H1 (cell line): ENCODE results near the gene RNF113B. TPM values are rescaled to one million over a fixed set of nuclear protein-coding genes. Genes with fewer than 3 reads are reported as not detected.

ENCODE experiments used
- CTCF ChIA-PET: fragments of 300-600 bp; sonication (Branson Sonifier 250); formaldehyde crosslinking; loops from one replicate; lab custom pipeline; 2021; ENCODE audit not compliant: partially characterized antibody; lab: Charles Lee
- POLR2A ChIA-PET: fragments of 300-600 bp; sonication (Branson Sonifier 250); formaldehyde crosslinking; loops from one replicate; lab custom pipeline; 2021; ENCODE audit warnings: inconsistent platforms; ENCODE audit not compliant: partially characterized antibody; lab: Charles Lee
- DNase-seq, 2 experiments: peaks; one replicate each; pipeline versions ENCODE4 v3.0.0 to v3.0.0-alpha.2; 2010 to 2022; ENCODE audit warnings: low spot score in 2 of 2, low read depth in 1 of 2, mixed read lengths in 1 of 2
- FAIRE-seq: peaks from 2 replicates; lab custom pipeline; 2011; peaks lifted over from hg19 to GRCh38; lab: Jason Lieb, UNC
- H2AFZ ChIP-seq: 2 replicates; pipeline ENCODE4 v1.8.1; 2012; ENCODE audit warnings: low read length, inconsistent platforms
- H2AK5ac ChIP-seq: 2 replicates; pipeline ENCODE4 v1.6.1; 2013; ENCODE audit warnings: low read depth, low read length
- H2BK120ac ChIP-seq: replicated peaks from 2 replicates; pipeline ENCODE3; 2013; ENCODE audit warnings: low read depth, low read length, inconsistent platforms
- H2BK12ac ChIP-seq: 2 replicates; pipeline ENCODE4 v1.6.1; 2013; ENCODE audit warnings: low read depth, low read length
- H2BK15ac ChIP-seq: 2 replicates; pipeline ENCODE4 v1.6.1; 2013; ENCODE audit warnings: low read length
- H2BK20ac ChIP-seq: 2 replicates; pipeline ENCODE4 v1.6.1; 2013; ENCODE audit warnings: low read length
- H2BK5ac ChIP-seq: 2 replicates; pipeline ENCODE4 v1.6.1; 2013; ENCODE audit warnings: low read depth, low read length
- H3K14ac ChIP-seq: 2 replicates; pipeline ENCODE4 v1.6.1; 2013; ENCODE audit warnings: inconsistent platforms; ENCODE audit not compliant: insufficient read length
- H3K18ac ChIP-seq: 2 replicates; pipeline ENCODE4 v1.6.1; 2013; ENCODE audit warnings: low read length; ENCODE audit errors: extremely low read depth
- H3K23ac ChIP-seq: 2 replicates; pipeline ENCODE4 v1.6.1; 2013; ENCODE audit warnings: inconsistent platforms; ENCODE audit not compliant: insufficient read length
- H3K23me2 ChIP-seq: 2 replicates; pipeline ENCODE4 v1.6.1; 2013; ENCODE audit warnings: low read depth, low read length
- H3K27ac ChIP-seq: 2 replicates; pipeline ENCODE4 v1.6.1; 2011; ENCODE audit warnings: low read depth, low read length, inconsistent platforms
- H3K27me3 ChIP-seq, 4 experiments: replicated peaks in 1 of 4; 1 replicate in 1 of 4; 2 replicates in 3 of 4; pipeline versions ENCODE4 v1.6.1 to v1.8.1; 2011 to 2013; ENCODE audit warnings: low read length in 3 of 4, mild to moderate bottlenecking in 3 of 4, inconsistent platforms in 2 of 4, mixed read lengths in 2 of 4, moderate library complexity in 1 of 4; ENCODE audit not compliant: control insufficient read depth in 3 of 4, insufficient read depth in 3 of 4; ENCODE audit errors: extremely low read depth in 1 of 4
- H3K36me3 ChIP-seq, 4 experiments: 2 replicates each; pipeline versions ENCODE4 v1.6.1 to v1.8.1; 2011 to 2013; ENCODE audit warnings: mild to moderate bottlenecking in 4 of 4, low read length in 3 of 4, moderate library complexity in 2 of 4, control low read depth in 1 of 4, inconsistent platforms in 1 of 4; ENCODE audit not compliant: insufficient read depth in 4 of 4, control insufficient read depth in 2 of 4
- H3K4ac ChIP-seq: replicated peaks from 2 replicates; pipeline ENCODE3; 2013; ENCODE audit warnings: low read length, low read depth, mixed read lengths, inconsistent platforms; ENCODE audit not compliant: insufficient read length
- H3K4me1 ChIP-seq, 4 experiments: replicated peaks in 1 of 4; 1 replicate in 1 of 4; 2 replicates in 3 of 4; pipeline versions ENCODE4 v1.6.1 to v1.8.1; 2011 to 2013; ENCODE audit warnings: low read length in 3 of 4, inconsistent platforms in 2 of 4, mixed read lengths in 1 of 4; ENCODE audit not compliant: insufficient read depth in 4 of 4, control insufficient read depth in 3 of 4
- H3K4me2 ChIP-seq, 2 experiments: 2 replicates each; pipeline versions ENCODE4 v1.6.1 to v1.8.1; 2011 to 2013; ENCODE audit warnings: low read depth in 2 of 2, low read length in 2 of 2, control low read depth in 1 of 2, inconsistent platforms in 1 of 2, mild to moderate bottlenecking in 1 of 2; ENCODE audit not compliant: insufficient read depth in 1 of 2
- H3K4me3 ChIP-seq, 4 experiments: fragments of 200-600, 300-600 bp in 1 of 4; sonication (generic), shearing (Covaris generic), sonication (Bioruptor Twin) in 1 of 4; 2 replicates each; pipeline versions ENCODE4 v1.5.1 to v1.8.1; 2011 to 2016; ENCODE audit warnings: low read length in 4 of 4, low read depth in 3 of 4, control low read depth in 2 of 4, inconsistent platforms in 2 of 4, mild to moderate bottlenecking in 2 of 4, mixed read lengths in 1 of 4, moderate library complexity in 1 of 4; ENCODE audit not compliant: insufficient read depth in 2 of 4; ENCODE audit errors: extremely low read depth in 1 of 4
- H3K56ac ChIP-seq: replicated peaks from 2 replicates; pipeline ENCODE3; 2013; ENCODE audit warnings: low read depth, mild to moderate bottlenecking, mixed read lengths, low read length, inconsistent platforms; ENCODE audit not compliant: insufficient read length
- H3K79me1 ChIP-seq: 2 replicates; pipeline ENCODE4 v1.6.1; 2013; ENCODE audit warnings: low read depth, low read length, control low read depth
- H3K79me2 ChIP-seq, 2 experiments: 2 replicates each; pipeline versions ENCODE4 v1.6.1 to v1.8.1; 2012 to 2013; ENCODE audit warnings: low read length in 2 of 2, mild to moderate bottlenecking in 2 of 2, inconsistent platforms in 1 of 2; ENCODE audit not compliant: insufficient read depth in 2 of 2, control insufficient read depth in 1 of 2
- H3K9ac ChIP-seq, 4 experiments: replicated peaks in 1 of 4; 1 replicate in 1 of 4; 2 replicates in 3 of 4; pipeline versions ENCODE4 v1.6.1 to v1.8.1; 2011 to 2013; ENCODE audit warnings: low read depth in 3 of 4, low read length in 3 of 4, control low read depth in 2 of 4, mild to moderate bottlenecking in 2 of 4, moderate library complexity in 2 of 4, inconsistent platforms in 1 of 4; ENCODE audit errors: extremely low read depth in 1 of 4
- H3K9me3 ChIP-seq, 2 experiments: 2 replicates each; pipeline versions ENCODE4 v1.6.1 to v1.8.1; 2012 to 2013; ENCODE audit warnings: mild to moderate bottlenecking in 2 of 2, moderate library complexity in 2 of 2, control low read depth in 1 of 2, inconsistent platforms in 1 of 2, low read depth in 1 of 2, low read length in 1 of 2, mixed read lengths in 1 of 2; ENCODE audit not compliant: insufficient read depth in 2 of 2
- H4K20me1 ChIP-seq, 2 experiments: replicated peaks in 1 of 2; 2 replicates each; pipeline versions ENCODE3 to v1.8.1; 2011 to 2013; ENCODE audit warnings: inconsistent platforms in 2 of 2, low read length in 2 of 2, mild to moderate bottlenecking in 1 of 2; ENCODE audit not compliant: insufficient read depth in 2 of 2, control insufficient read depth in 1 of 2
- H4K5ac ChIP-seq: 2 replicates; pipeline ENCODE4 v1.6.1; 2013; ENCODE audit warnings: low read length, low read depth, mixed read lengths, inconsistent platforms; ENCODE audit not compliant: insufficient read length
- H4K8ac ChIP-seq: 2 replicates; pipeline ENCODE4 v1.8.0; 2013; ENCODE audit warnings: mild to moderate bottlenecking, moderate library complexity, low read length, inconsistent platforms; ENCODE audit not compliant: insufficient read depth; ENCODE audit errors: extremely low read depth
- H4K91ac ChIP-seq: replicated peaks from 2 replicates; pipeline ENCODE3; 2013; ENCODE audit warnings: low read length, mixed read lengths, inconsistent platforms; ENCODE audit not compliant: insufficient read length
- ASH2L ChIP-seq: fragments of 200-600, 300-600 bp; sonication (generic); IDR thresholded peaks from one replicate; pipeline ENCODE4 v1.7.1; 2017; ENCODE audit warnings: low read length
- KDM1A ChIP-seq: fragments of 200-600, 300-600 bp; sonication (generic); IDR thresholded peaks from 2 replicates; pipeline ENCODE4 v1.7.1; 2016; ENCODE audit warnings: mild to moderate bottlenecking, low read length, borderline replicate concordance
- SIN3A ChIP-seq, 2 experiments: IDR thresholded peaks in 1 of 2; conservative IDR thresholded peaks in 1 of 2; 2 replicates each; pipeline ENCODE4 v1.6.1; 2011 to 2012; ENCODE audit warnings: low read length in 2 of 2, improper control_type of control experiment in 1 of 2, low read depth in 1 of 2, mild to moderate bottlenecking in 1 of 2
- WGBS, 2 experiments: shearing (Covaris generic) in 1 of 2; methylation state at CpG; one replicate each; pipeline versions ENCODE4 v1.1.6 to v1.1.7; 2013 to 2015; ENCODE audit warnings: low lambda C conversion rate in 2 of 2, mixed read lengths in 2 of 2, inconsistent platforms in 1 of 2, low coverage in 1 of 2, missing lambda C conversion rate in 1 of 2; ENCODE audit not compliant: insufficient replicate concordance in 2 of 2, insufficient coverage in 1 of 2, insufficient read length in 1 of 2; ENCODE audit errors: extremely low coverage in 1 of 2, missing lambda C conversion rate in 1 of 2; 5-methylcytosine and 5-hydroxymethylcytosine counted together
- polyA plus RNA-seq, 7 experiments: library from polyadenylated mRNA; depleted of rRNA in 3 of 7; stranded (reverse) in 5 of 7; unstranded in 2 of 7; fragments of >200 nt in 5 of 7; fragments of 200-250 nt in 2 of 7; gene quantifications; 1 replicate in 5 of 7; 2 replicates in 1 of 7; 4 replicates in 1 of 7; pipeline versions ENCODE4 v1.2.1 to v1.2.3, GENCODE V29; 2011 to 2013; ENCODE audit warnings: missing spikeins in 2 of 7, mixed read lengths in 2 of 7
- total RNA-seq: library from RNA; stranded (reverse); fragmentation: NEBNext Ultra II Directional; extraction: Animal tissue kit (Norgen Biotek cat#: 25700); gene quantifications from 2 replicates; pipeline ENCODE4 v1.2.1, GENCODE V29; 2021

RNF113B gene
- total and polyA plus RNA-seq, 2 of the 8 experiments (the other 6 are each of a cell fraction or from before 2014, with no cell fraction given): not detected

DNA sequence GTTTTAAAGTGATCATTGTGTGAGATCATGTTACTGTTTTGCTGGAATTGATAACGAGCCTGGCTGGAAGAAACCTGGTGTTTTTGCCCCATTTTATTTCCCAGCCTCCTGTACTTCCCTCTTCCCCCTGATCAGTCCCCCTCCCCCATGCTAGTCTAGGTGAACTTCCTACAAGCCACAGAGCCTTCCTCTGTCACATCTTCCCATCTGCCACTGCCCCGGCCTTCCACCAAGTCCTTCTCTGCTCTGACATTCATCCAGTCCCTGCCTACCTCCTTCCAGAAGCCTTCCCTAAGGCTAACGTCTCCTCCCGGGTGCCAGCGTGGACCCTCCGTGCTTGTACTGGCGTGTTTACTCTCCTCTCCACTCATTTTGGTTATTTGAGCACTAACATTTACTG lies 19.9 kb downstream of the RNF113B start:
- Histone ChIP-seq H3K27me3 (no peaks in the 10 kb centered on the region), H2BK12ac (no peak overlapping the region), H4K20me1 (peaks cover 0 to 6% of the 10 kb centered on the region in 2 experiments), H3K9ac (no peak overlapping the region), H3K4me3 (no peak overlapping the region), H4K91ac (no peak overlapping the region), H3K14ac (no peak overlapping the region), H2BK15ac (peak overlapping the region; percentile 31; the same call in 1 of the 2 replicates), H3K36me3 (peaks cover 0 to 3% (median 1%) of the 10 kb centered on the region in 4 experiments; a peak in 3 of 8 replicates), H3K4me1 (peaks cover 3 to 13% (median 8%) of the 10 kb centered on the region in 4 experiments; a peak in 5 of 7 replicates), H3K9me3 (no peaks in the 10 kb centered on the region), H3K4me2 (0 out of 4 replicates have a peak overlapping the region, but pooled peaks of 1 of the 2 experiments have one; percentile 12), H3K79me1 (peaks cover 7% of the 10 kb centered on the region; the same call in 1 of the 2 replicates), H3K27ac (no peak overlapping the region), H3K18ac (no peak overlapping the region; the same call in 1 of the 2 replicates), H3K56ac (no peak overlapping the region), H3K23me2 (no peaks in the 10 kb centered on the region), H2BK20ac (no peak overlapping the region), H4K8ac (no peak overlapping the region; the same call in 1 of the 2 replicates), H4K5ac (no peak overlapping the region), H2BK5ac (no peak overlapping the region), H2AFZ (no peak overlapping the region), H3K4ac (no peak overlapping the region), H2BK120ac (no peak overlapping the region), H3K79me2 (peaks cover 0 to 76% of the 10 kb centered on the region in 2 experiments; a peak in 3 of 4 replicates), H3K23ac (no peak overlapping the region), H2AK5ac (no peak overlapping the region)
- DNase-seq (no peak), FAIRE-seq (no peak)
- WGBS, 2 experiments: 91% methylated on average over 7 of the region's 7 CpGs; no CpG with 5 or more reads in 1 of the 2 experiments
- TF ChIP-seq ASH2L (no peak), KDM1A (peak; percentile 16; the same call in 1 of the 2 replicates), SIN3A (conservative IDR thresholded peaks at IDR 0.05 in 1 of 2, IDR thresholded peaks at IDR 0.05 in 1 of 2; ENCODE audit: low read depth in 1 of 2, low read length in 2 of 2) (no peak)
- CTCF ChIA-PET: no interaction called here
- POLR2A ChIA-PET: interaction anchor here (1.2 kb wide), 1 partner anchor 13 kb away, joined by 3 read pairs; no protein-coding TSS in a partner anchor
